HTERT RPE-1 (cell line): ENCODE results near the gene SOX9.
"Not testable (repeated sequence)": the region's sequence is repeated elsewhere in the genome, so short reads cannot be mapped to it uniquely, and the experiment has no call there.

Experiments
- in situ Hi-C: fragments of 300-500 bp; cut with MboI; formaldehyde crosslinking; loops from 4 replicates; pipeline ENCODE4 v1.14.3; 2020; ENCODE audit warnings: low sequenced_read_pairs

Gene SOX9

GRCh38 chr17:72110942-72111318, 9.9 kb upstream of the SOX9 start:
- in situ Hi-C loops = no loop called here

GRCh38 chr17:72111336-72111923, 9.4 kb upstream of the SOX9 start:
- in situ Hi-C loops = no loop called here

- in situ Hi-C loops = not testable (repeated sequence)
Observed at GRCh38 chr17:72111926-72112325, 8.9 kb upstream of the SOX9 start.

- in situ Hi-C loops = no loop called here
Observed at GRCh38 chr17:72113751-72114150, 7.1 kb upstream of the SOX9 start.

- in situ Hi-C loops = no loop called here
Observed at GRCh38 chr17:72115781-72116525, 4.9 kb upstream of the SOX9 start.

- in situ Hi-C loops = no loop called here
Observed at GRCh38 chr17:72116661-72117521, 3.9 kb upstream of the SOX9 start.

- in situ Hi-C loops = no loop called here
Observed at GRCh38 chr17:72117535-72118334, 3.1 kb upstream of the SOX9 start.

GRCh38 chr17:72118335-72119076, 2.3 kb upstream of the SOX9 start:
- in situ Hi-C loops = no loop called here

- in situ Hi-C loops = no loop called here
Observed at GRCh38 chr17:72119077-72119872, 1.5 kb upstream of the SOX9 start.

GRCh38 chr17:72119873-72120641, 763 bp upstream of the SOX9 start:
- in situ Hi-C loops = no loop called here

GRCh38 chr17:72121164-72122009, 567 bp downstream of the SOX9 start:
- in situ Hi-C loops = no loop called here

GRCh38 chr17:72122010-72122764, 1.4 kb downstream of the SOX9 start:
- in situ Hi-C loops = no loop called here

- in situ Hi-C loops = no loop called here
Observed at GRCh38 chr17:72122765-72123529, 2.1 kb downstream of the SOX9 start.

GRCh38 chr17:72123530-72124437, 3.0 kb downstream of the SOX9 start:
- in situ Hi-C loops = no loop called here

- in situ Hi-C loops = no loop called here
Observed at GRCh38 chr17:72124438-72124775, 3.6 kb downstream of the SOX9 start.
